Activated naive CD8-positive, alpha-beta T cell treated with anti-CD3 and anti-CD28 coated beads, Interleukin-2, amount 50 U/mL, for 24 hours (primary cell): ENCODE measurements around the gene ETS1.
A peak's percentile ranks its signal among the peaks of the same experiment; 100 is the strongest.

Source experiments
- ATAC-seq: fragments of 150-1000 bp; cut with Tn5 transposase; one replicate; pipeline ENCODE4 v1.10.0; 2021
- DNase-seq: peaks from one replicate; pipeline ENCODE4 v3.0.0; 2021
- H3K27ac Mint-ChIP-seq: one replicate; pipeline ENCODE4 v1.8.0; 2021; ENCODE audit warnings: mild to moderate bottlenecking, mixed read lengths
- H3K27me3 Mint-ChIP-seq: one replicate; pipeline ENCODE4 v1.8.0; 2021; ENCODE audit warnings: mixed read lengths
- H3K36me3 Mint-ChIP-seq: one replicate; pipeline ENCODE4 v1.8.0; 2021; ENCODE audit warnings: low read depth, mixed read lengths
- H3K4me1 Mint-ChIP-seq: one replicate; pipeline ENCODE4 v1.8.0; 2021; ENCODE audit warnings: mixed read lengths
- H3K4me3 Mint-ChIP-seq: one replicate; pipeline ENCODE4 v1.8.0; 2021; ENCODE audit warnings: mild to moderate bottlenecking, moderate library complexity, mixed read lengths
- H3K9me3 Mint-ChIP-seq: one replicate; pipeline ENCODE4 v1.8.0; 2021; ENCODE audit warnings: mixed read lengths

ETS1 gene, protein sequence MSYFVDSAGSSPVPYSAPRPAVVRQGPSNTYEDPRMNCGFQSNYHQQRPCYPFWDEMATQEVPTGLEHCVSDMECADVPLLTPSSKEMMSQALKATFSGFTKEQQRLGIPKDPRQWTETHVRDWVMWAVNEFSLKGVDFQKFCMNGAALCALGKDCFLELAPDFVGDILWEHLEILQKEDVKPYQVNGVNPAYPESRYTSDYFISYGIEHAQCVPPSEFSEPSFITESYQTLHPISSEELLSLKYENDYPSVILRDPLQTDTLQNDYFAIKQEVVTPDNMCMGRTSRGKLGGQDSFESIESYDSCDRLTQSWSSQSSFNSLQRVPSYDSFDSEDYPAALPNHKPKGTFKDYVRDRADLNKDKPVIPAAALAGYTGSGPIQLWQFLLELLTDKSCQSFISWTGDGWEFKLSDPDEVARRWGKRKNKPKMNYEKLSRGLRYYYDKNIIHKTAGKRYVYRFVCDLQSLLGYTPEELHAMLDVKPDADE

DNA sequence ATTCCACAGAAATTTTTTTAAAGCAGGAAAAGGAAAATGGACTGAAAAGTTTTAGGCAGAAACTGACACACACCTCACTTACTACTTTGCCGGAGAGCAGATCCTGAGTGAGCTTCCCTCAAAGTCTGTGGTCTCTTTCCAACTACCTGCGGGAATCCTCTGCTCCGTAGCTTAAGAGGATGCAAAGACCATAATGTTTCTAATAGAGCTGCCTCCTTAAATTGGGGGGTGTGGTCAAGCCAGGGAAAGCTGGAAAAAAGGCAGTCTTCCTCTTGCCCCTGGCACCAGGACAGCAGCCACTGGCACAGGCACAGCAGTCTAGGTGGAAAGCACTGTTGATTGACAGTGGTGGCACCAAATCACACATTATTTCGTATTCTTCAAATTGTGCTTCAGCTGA lies at the start of gene ETS1:
ETS1 (minus strand) TSS at position 144 of the 400 bp plus-strand sequence. CDS start 14,428 bp downstream, outside the sequence.
- DNase-seq (no peak), ATAC-seq (no peak)
- no peak within 1 kb of the TSS for H3K4me3 Mint-ChIP-seq
- no peak within 1 kb of the TSS for H3K27ac Mint-ChIP-seq
- no peaks in the 10 kb centered on the region for H3K36me3 Mint-ChIP-seq
- H3K9me3 Mint-ChIP-seq: no peaks in the 10 kb centered on the region
- no peaks in the 10 kb centered on the region for H3K27me3 Mint-ChIP-seq
- H3K4me1 Mint-ChIP-seq: peaks cover 20% of the 10 kb centered on the region

GRCh38 chr11:128634395-128634794 lies 47.0 kb upstream of the ETS1 start:
- ATAC-seq (no peak), DNase-seq (no peak)
- H3K4me3 Mint-ChIP-seq: no peak overlapping the region
- H3K9me3 Mint-ChIP-seq: no peaks in the 10 kb centered on the region
- H3K27me3 Mint-ChIP-seq: no peaks in the 10 kb centered on the region
- no peak overlapping the region for H3K27ac Mint-ChIP-seq
- H3K4me1 Mint-ChIP-seq: peaks cover 34% of the 10 kb centered on the region
- no peaks in the 10 kb centered on the region for H3K36me3 Mint-ChIP-seq

GRCh38 chr11:128633384-128633965 lies 46.1 kb upstream of the ETS1 start:
- Mint-ChIP-seq H3K36me3 (no peaks in the 10 kb centered on the region), H3K4me3 (no peak overlapping the region), H3K27ac (no peak overlapping the region), H3K4me1 (peaks cover 43% of the 10 kb centered on the region), H3K9me3 (no peaks in the 10 kb centered on the region), H3K27me3 (no peaks in the 10 kb centered on the region)
- ATAC-seq (no peak), DNase-seq (no peak)

GRCh38 chr11:128632141-128632791 lies 44.9 kb upstream of the ETS1 start:
- H3K9me3 Mint-ChIP-seq: no peaks in the 10 kb centered on the region
- no peak overlapping the region for H3K4me3 Mint-ChIP-seq
- DNase-seq: peak; percentile 56
- no peak overlapping the region for H3K27ac Mint-ChIP-seq
- no peaks in the 10 kb centered on the region for H3K36me3 Mint-ChIP-seq
- no peaks in the 10 kb centered on the region for H3K27me3 Mint-ChIP-seq
- H3K4me1 Mint-ChIP-seq: peaks cover 48% of the 10 kb centered on the region
- no peak for ATAC-seq

- ATAC-seq (peak; percentile 67), DNase-seq (peak; percentile 94)
- no peaks in the 10 kb centered on the region for H3K27me3 Mint-ChIP-seq
- no peaks in the 10 kb centered on the region for H3K9me3 Mint-ChIP-seq
- H3K36me3 Mint-ChIP-seq: peaks cover 2% of the 10 kb centered on the region
- H3K4me1 Mint-ChIP-seq: peaks cover 64% of the 10 kb centered on the region
- H3K27ac Mint-ChIP-seq: peak overlapping the region; percentile 96
- H3K4me3 Mint-ChIP-seq: peak overlapping the region; percentile 70
Measured at GRCh38 chr11:128630367-128631230, 43.2 kb upstream of the ETS1 start.

- H3K4me3 Mint-ChIP-seq: peak overlapping the region; percentile 75
Measured at GRCh38 chr11:128629516-128630106, 42.3 kb upstream of the ETS1 start.

DNA sequence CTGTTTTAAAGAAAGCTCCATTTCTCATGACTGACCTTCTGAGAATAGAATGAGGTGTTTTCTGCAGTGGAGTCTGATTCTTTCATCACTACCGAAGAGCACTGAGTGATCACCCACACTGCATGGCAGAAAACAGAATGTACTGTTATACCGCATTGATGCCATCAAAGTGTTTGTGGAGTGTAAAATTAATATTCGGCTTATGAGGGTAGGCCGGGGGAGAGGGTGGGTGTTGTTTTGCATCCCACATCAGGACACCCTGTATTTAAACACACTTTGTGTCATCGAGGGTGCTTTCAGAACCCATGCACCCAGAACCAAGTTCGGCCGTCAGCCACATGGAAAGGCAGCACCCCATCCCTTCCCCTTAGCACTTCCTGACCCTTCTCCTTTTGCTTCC lies 41.3 kb upstream of the ETS1 start:
- H3K27me3 Mint-ChIP-seq: no peaks in the 10 kb centered on the region
- DNase-seq: no peak
- H3K4me3 Mint-ChIP-seq: peak overlapping the region; percentile 75
- peaks cover 84% of the 10 kb centered on the region for H3K4me1 Mint-ChIP-seq
- peak; percentile 27 for ATAC-seq
- H3K27ac Mint-ChIP-seq: peak overlapping the region; percentile 96
- H3K9me3 Mint-ChIP-seq: no peaks in the 10 kb centered on the region
- H3K36me3 Mint-ChIP-seq: peaks cover 2% of the 10 kb centered on the region

More at GRCh38 chr11:128629516-128630106, 42.3 kb upstream of the ETS1 start:
- H3K36me3 Mint-ChIP-seq: peaks cover 2% of the 10 kb centered on the region
- ATAC-seq (no peak), DNase-seq (no peak)
- H3K9me3 Mint-ChIP-seq: no peaks in the 10 kb centered on the region
- H3K27me3 Mint-ChIP-seq: no peaks in the 10 kb centered on the region
- H3K4me1 Mint-ChIP-seq: peaks cover 74% of the 10 kb centered on the region
- peak overlapping the region; percentile 96 for H3K27ac Mint-ChIP-seq

GRCh38 chr11:128628325-128628673 lies 40.9 kb upstream of the ETS1 start:
- Mint-ChIP-seq H3K36me3 (peaks cover 2% of the 10 kb centered on the region), H3K27me3 (no peaks in the 10 kb centered on the region), H3K4me1 (peaks cover 87% of the 10 kb centered on the region), H3K27ac (peak overlapping the region; percentile 96), H3K4me3 (peak overlapping the region; percentile 75), H3K9me3 (no peaks in the 10 kb centered on the region)
- ATAC-seq: no peak
- no peak for DNase-seq

- H3K4me1 Mint-ChIP-seq: peaks cover 92% of the 10 kb centered on the region
- H3K36me3 Mint-ChIP-seq: peaks cover 2% of the 10 kb centered on the region
- H3K27me3 Mint-ChIP-seq: no peaks in the 10 kb centered on the region
- H3K4me3 Mint-ChIP-seq: peak overlapping the region; percentile 75
- H3K27ac Mint-ChIP-seq: peak overlapping the region; percentile 96
- ATAC-seq (peak; percentile 48), DNase-seq (peak; percentile 56)
- H3K9me3 Mint-ChIP-seq: no peaks in the 10 kb centered on the region
Measured at GRCh38 chr11:128627666-128628324, 40.4 kb upstream of the ETS1 start.

GRCh38 chr11:128626913-128627665 lies 39.7 kb upstream of the ETS1 start:
- Mint-ChIP-seq H3K36me3 (peaks cover 2% of the 10 kb centered on the region), H3K4me3 (no peak overlapping the region), H3K27ac (peak overlapping the region; percentile 96), H3K27me3 (no peaks in the 10 kb centered on the region), H3K4me1 (peaks cover 98% of the 10 kb centered on the region), H3K9me3 (no peaks in the 10 kb centered on the region)
- DNase-seq (no peak), ATAC-seq (no peak)

DNA sequence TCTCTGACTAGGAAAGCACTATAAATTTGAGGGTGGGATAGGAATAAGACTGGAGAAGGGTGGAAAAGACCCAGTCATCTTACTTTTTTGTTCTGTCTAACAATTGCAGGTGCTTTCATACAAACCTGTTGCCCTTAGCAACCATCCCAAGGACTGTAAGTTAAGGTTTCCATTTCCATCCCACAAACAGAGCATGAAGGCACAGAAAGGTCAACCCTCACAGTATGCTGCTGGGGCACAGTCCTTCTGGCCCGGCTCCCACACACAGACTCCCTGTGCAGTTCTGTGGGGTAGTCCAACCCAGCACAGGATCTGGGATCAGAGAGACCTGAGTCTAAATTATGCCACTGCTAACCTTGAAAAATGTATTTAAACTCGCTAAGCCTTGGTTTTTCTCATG lies 38.4 kb upstream of the ETS1 start:
- H3K9me3 Mint-ChIP-seq: no peaks in the 10 kb centered on the region
- H3K36me3 Mint-ChIP-seq: peaks cover 2% of the 10 kb centered on the region
- H3K4me1 Mint-ChIP-seq: peaks cover 96% of the 10 kb centered on the region
- no peaks in the 10 kb centered on the region for H3K27me3 Mint-ChIP-seq
- DNase-seq (no peak), ATAC-seq (peak; percentile 23)
- H3K27ac Mint-ChIP-seq: peak overlapping the region; percentile 96
- peak overlapping the region; percentile 74 for H3K4me3 Mint-ChIP-seq

- Mint-ChIP-seq H3K9me3 (no peaks in the 10 kb centered on the region), H3K4me3 (peak overlapping the region; percentile 74), H3K36me3 (peaks cover 2% of the 10 kb centered on the region), H3K27me3 (no peaks in the 10 kb centered on the region), H3K4me1 (peaks cover 97% of the 10 kb centered on the region), H3K27ac (peak overlapping the region; percentile 96)
- ATAC-seq: no peak
- DNase-seq: no peak
Measured at GRCh38 chr11:128625326-128625725, 38.0 kb upstream of the ETS1 start.
